ENCODE results near the gene TNNC1.

Gene TNNC1

GRCh38 chr3:52495777-52496602 lies 42.1 kb upstream of the TNNC1 start:
- ChIA-PET CTCF (no interaction called here), POLR2A (no interaction called here)
- no peak for TF ChIP-seq CTCF (IDR thresholded peaks at IDR 0.05; ENCODE audit: control extremely low read depth, extremely low read depth, low read depth, missing control alignments)
- DNase-seq (ENCODE audit: extremely low spot score): no peak

GRCh38 chr3:52494886-52495495 lies 41.1 kb upstream of the TNNC1 start, which contains the start of gene STAB1:
Gene STAB1 (plus strand): TSS chr3:52495338. CDS start chr3:52495414, 76 bp downstream.
- no peak for TF ChIP-seq CTCF (IDR thresholded peaks at IDR 0.05; ENCODE audit: control extremely low read depth, extremely low read depth, low read depth, missing control alignments)
- ChIA-PET CTCF (no interaction called here), POLR2A (no interaction called here)
- DNase-seq (ENCODE audit: extremely low spot score): no peak

GRCh38 chr3:52494445-52494844 lies 40.6 kb upstream of the TNNC1 start:
- ChIA-PET POLR2A (no interaction called here), CTCF (no interaction called here)
- no peak for DNase-seq (ENCODE audit: extremely low spot score)
- TF ChIP-seq CTCF (IDR thresholded peaks at IDR 0.05; ENCODE audit: control extremely low read depth, extremely low read depth, low read depth, missing control alignments): no peak

GRCh38 chr3:52493232-52494017 lies 39.6 kb upstream of the TNNC1 start:
- CTCF ChIA-PET: no interaction called here
- POLR2A ChIA-PET: no interaction called here
- TF ChIP-seq CTCF (IDR thresholded peaks at IDR 0.05; ENCODE audit: control extremely low read depth, extremely low read depth, low read depth, missing control alignments): no peak
- DNase-seq (ENCODE audit: extremely low spot score): no peak

- POLR2A ChIA-PET: no interaction called here
- CTCF ChIA-PET: interaction anchor here (1.1 kb wide), 1 partner anchor 35 kb away, joined by 3 read pairs; no protein-coding TSS in a partner anchor
- DNase-seq (ENCODE audit: extremely low spot score): no peak
These were observed 38.2 kb upstream of the TNNC1 start for GRCh38 chr3:52492059-52492458.

More at GRCh38 chr3:52492059-52492458, 38.2 kb upstream of the TNNC1 start:
- no peak for TF ChIP-seq CTCF (IDR thresholded peaks at IDR 0.05; ENCODE audit: control extremely low read depth, extremely low read depth, low read depth, missing control alignments)

Measured in GM10248 (cell line).